GM18505 (cell line): Measurements from ENCODE around the gene OASL.

Source experiments
- ATAC-seq: cut with Tn5 transposase; IDR thresholded peaks from one replicate; pipeline ENCODE4 v1.9.1; 2021; ENCODE audit not compliant: unreplicated experiment
- POLR2A ChIP-seq: IDR thresholded peaks from 4 replicates; pipeline ENCODE4 v1.6.1; 2011; ENCODE audit warnings: borderline replicate concordance; ENCODE audit not compliant: insufficient read depth, insufficient read length; ENCODE audit errors: extremely low read depth

OASL gene

GRCh38 chr12:121000530-121000929 is 38.5 kb downstream of the OASL start:
- no peak for ATAC-seq
- no peak for TF ChIP-seq POLR2A

DNA sequence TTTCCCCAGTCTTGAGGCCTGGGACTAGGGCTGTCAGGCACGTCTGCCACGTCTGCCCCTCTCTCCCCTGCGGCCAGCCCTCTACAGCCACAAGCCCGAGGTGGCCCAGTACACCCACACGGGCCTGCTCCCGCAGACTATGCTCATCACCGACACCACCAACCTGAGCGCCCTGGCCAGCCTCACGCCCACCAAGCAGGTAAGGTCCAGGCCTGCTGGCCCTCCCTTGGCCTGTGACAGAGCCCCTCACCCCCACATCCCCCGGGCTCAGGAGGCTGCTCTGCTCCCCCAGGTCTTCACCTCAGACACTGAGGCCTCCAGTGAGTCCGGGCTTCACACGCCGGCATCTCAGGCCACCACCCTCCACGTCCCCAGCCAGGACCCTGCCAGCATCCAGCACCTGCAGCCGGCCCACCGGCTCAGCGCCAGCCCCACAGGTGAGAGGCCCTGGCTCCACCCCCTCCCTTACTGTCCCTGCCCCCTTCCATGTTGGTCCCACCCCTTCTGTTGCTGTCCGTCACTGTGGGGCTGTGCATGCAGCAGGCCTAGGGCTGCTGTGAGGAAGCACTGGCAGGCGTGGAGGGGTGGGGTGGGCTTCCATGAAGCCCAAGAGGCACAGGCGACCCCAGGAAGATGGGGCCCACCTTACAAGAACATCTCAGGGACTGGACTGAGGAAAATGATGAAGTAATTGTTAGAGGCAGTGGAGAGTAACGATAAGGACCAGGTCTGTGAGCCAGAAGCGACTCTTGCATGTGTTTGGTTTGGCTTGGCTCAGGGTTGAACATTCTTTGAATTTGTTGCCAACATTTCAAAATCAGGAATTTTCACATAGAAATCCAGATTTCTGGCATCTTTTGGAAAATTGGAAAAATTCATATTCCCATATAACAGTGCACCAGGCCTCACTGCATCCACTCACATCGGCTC is 39.6 kb downstream of the OASL start:
- TF ChIP-seq POLR2A, result no peak
- no peak for ATAC-seq

DNA sequence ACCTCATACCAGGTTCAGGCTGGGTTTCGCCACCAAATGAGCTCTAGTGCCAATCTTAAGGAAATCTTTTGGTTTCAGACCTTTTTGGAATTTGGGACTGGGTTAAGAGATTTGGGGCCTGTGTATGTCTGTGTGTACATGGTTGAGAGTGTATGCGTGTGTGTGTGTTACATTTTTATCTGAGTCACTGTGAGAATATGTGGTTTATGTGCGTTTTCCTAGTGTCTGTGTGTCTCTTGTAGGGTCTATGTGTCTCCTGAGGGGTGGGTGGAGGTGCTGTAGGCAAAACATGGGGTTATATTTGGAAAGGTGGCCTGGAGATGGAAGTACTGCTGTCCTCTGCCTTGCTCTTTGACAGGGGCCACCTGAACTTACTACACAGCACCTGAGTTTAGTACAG is 40.6 kb downstream of the OASL start:
- no peak for ATAC-seq
- no peak for TF ChIP-seq POLR2A

DNA sequence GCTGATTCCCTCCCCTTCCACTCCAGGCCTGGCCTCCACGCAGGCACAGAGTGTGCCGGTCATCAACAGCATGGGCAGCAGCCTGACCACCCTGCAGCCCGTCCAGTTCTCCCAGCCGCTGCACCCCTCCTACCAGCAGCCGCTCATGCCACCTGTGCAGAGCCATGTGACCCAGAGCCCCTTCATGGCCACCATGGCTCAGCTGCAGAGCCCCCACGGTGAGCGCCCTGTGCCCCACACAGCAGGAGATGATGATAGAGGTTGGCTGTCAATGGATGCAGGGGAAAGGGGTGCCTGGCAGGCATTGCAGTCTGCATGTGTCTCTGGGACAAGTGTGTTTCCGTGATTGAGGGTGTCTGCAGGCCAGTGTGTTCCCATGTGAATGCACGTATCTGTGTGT is 41.6 kb downstream of the OASL start:
- no peak for ATAC-seq
- no peak for TF ChIP-seq POLR2A

- no peak for ATAC-seq
- TF ChIP-seq POLR2A, result no peak
These were observed 42.8 kb downstream of the OASL start for GRCh38 chr12:120996133-120996746.

- no peak for TF ChIP-seq POLR2A
- ATAC-seq, result no peak
These were observed 44.3 kb downstream of the OASL start for GRCh38 chr12:120994589-120995337.

GRCh38 chr12:120994059-120994458 is 45.0 kb downstream of the OASL start:
- ATAC-seq, result no peak
- no peak for TF ChIP-seq POLR2A

GRCh38 chr12:120993496-120993895 is 45.5 kb downstream of the OASL start:
- ATAC-seq, result no peak
- TF ChIP-seq POLR2A, result no peak

GRCh38 chr12:120992989-120993388 is 46.1 kb downstream of the OASL start:
- no peak for TF ChIP-seq POLR2A
- no peak for ATAC-seq

- no peak for ATAC-seq
- TF ChIP-seq POLR2A, result no peak
These were observed 47.1 kb downstream of the OASL start for GRCh38 chr12:120991965-120992364.

DNA sequence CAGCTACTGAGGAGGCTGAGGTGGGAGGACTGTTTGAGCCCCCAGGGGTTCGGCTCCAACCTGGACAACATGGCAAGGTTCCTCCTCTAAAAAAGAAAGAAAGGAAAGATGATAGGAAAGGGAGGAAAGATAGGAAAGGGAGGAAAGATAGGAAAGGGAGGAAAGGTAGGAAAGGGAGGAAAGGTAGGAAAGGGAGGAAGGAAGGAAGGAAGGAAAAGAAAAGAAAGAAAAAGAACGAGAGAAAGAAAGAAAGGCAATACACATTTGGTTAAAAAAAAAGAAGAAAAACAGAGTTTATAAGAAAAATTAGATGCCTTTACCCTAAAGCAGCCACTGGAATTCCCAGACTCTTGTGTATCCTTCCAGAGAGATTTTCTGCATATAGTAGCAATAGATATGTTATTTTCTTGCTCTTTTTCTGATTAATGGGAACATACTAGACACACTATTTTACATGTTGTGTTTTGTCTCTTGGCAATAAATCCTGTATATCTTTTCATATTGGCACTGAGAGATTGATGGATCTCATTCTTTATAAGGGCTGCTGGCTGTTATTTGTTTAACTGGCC is 48.5 kb downstream of the OASL start:
- TF ChIP-seq POLR2A, result no peak
- no peak for ATAC-seq

GRCh38 chr12:120989687-120990086 is 49.4 kb downstream of the OASL start:
- ATAC-seq, result no peak

GRCh38 chr12:120988658-120989057 is 50.4 kb downstream of the OASL start:
- no peak for ATAC-seq
- TF ChIP-seq POLR2A, result no peak

More at GRCh38 chr12:120989687-120990086, 49.4 kb downstream of the OASL start:
- no peak for TF ChIP-seq POLR2A
